DLD1 (cell line): ENCODE data around the gene PLS1.

Experiments
- in situ Hi-C: cut with HindIII; loops from 2 replicates; pipeline ENCODE4 v1.10.0; 2017; ENCODE audit warnings: low sequenced_read_pairs

PLS1 gene

DNA sequence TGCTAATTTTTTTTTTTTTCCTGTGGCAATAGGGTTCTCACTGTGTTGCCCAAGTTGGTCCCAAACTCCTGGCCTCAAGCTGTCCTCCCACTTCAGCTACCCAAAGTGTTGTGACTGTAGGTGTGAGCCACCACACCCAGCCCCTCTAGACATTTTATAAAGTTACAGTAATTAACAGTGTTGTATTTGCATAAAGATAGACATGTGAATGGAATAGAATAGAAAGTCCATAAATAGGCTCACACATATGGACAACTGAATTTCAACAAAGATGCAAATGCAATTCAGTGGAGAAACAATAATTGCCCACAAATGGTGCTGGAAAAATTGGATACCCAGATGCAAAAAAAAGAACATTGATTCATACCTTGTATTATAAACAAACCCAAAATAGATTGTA lies 39.9 kb downstream of the PLS1 start:
- in situ Hi-C loops: no loop called here

DNA sequence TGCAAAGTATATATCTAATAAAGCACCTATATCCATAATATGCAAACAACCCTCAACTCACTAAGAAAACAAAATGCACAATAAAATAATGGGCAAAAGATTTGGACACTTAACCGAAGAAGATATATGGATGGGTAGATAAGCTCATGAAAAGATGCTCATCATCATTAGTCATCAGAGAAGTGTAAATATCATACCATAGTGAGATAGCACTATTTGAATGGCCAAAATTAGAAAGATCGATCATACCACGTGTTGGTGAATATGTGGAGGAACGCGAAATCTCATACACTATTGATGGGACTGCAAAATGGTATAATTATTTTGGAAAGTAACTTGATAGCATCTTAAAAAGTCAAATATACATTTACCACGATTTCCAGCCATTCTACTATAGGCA lies 40.5 kb downstream of the PLS1 start:
- in situ Hi-C loops: no loop called here

DNA sequence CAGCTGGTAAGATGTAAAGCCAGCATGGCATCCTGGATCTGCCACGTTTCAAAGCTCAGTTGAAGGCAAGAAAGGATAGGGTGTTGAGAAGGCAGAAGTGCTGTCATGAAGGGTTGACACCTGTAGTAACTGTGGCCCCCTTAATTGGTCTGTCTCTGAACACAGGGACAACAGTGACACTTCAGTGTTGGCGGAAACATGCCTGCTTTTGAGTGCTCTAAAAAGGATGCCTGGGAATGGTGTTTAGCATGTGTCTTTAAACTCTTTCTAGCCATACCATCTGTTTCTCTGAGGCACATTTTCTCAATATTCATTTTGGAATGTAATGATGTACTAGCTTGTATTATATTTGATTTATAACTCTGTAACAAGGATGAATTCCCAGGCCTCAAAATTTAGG lies 42.1 kb downstream of the PLS1 start:
- in situ Hi-C loops: no loop called here

DNA sequence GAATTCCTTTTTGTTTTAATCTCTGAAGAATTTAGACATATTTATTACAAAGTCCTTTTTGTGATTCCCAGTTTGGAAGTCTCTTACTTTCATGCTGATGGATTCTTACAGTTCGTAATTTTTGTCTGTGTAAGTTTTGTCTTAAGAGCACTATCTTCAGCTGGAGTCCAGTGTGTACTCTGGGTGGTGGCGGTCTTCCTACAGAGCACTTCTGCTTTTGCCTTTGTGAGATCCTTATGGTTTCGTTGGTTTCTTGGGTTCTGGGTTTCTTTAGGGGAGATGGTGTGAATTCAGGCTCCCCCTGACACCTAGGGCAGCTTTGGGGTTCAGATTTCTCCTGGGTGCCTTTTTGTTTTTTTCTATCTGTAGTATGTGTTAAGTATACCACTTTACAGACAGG lies 45.3 kb downstream of the PLS1 start:
- in situ Hi-C loops: no loop called here

DNA sequence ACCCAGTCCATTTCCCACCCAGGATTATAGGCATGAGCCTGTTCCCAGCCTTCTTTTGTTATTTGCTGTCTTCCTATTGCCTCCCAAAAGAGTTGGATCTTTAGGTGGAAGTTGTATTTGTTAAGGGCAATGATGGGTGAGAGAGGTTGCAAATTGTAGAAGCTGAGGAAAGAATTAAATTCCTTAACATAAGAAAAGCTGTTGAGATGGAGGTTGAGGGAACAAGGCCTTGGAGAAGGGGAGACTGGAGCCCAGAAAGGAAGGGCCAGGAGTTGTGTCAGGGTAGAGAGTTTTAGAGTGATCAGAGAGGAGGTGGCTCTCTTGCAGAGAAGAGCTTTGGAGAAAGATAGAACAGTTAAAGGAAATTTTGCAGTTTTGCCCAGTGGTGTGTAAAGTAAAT lies 46.8 kb downstream of the PLS1 start:
- in situ Hi-C loops: no loop called here

DNA sequence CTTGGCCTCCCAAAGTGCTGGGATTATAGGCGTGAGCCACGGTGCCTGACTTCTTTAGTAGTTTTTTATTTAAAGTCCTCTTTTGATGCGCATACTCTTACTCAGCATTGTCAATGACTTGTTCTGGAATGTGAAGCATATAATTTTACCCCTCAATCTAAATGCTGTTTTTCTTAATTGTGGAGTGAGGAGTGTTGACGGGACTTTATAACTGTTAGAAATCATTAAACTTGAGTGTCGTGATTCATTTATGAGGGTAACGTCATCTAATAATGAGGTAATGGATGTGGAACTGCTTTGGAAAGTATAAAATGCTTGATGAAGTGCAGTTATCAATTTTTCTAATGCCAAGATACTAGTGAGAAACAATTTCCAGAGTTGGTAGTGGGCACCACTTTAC lies 48.3 kb downstream of the PLS1 start:
- in situ Hi-C loops: no loop called here

DNA sequence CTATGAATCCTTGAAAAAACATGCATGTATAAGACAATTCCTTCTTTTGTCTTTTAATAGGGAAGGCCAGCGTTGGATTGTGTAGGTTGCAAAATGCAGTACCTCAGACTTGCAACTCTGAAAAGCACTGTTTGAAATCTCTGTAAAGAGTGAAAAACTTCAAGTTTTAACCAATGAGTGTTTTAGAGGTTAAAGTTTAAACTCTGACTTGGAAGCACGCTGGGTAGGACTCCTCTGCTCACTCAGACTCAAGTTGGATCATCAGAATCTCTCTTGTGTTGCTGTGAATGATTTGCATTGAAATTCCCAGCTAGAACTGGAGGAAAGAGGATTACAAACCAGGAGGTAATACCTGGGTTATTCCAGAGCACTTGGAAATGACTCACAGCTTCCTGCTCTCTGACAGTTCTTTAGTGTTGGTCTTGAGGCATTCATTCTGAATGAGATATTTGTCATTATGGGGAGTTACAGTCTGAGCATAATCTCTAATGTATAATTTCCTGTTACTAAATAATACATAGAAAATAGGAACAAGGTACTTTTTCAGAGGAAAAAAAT lies 49.1 kb downstream of the PLS1 start:
- in situ Hi-C loops: no loop called here

DNA sequence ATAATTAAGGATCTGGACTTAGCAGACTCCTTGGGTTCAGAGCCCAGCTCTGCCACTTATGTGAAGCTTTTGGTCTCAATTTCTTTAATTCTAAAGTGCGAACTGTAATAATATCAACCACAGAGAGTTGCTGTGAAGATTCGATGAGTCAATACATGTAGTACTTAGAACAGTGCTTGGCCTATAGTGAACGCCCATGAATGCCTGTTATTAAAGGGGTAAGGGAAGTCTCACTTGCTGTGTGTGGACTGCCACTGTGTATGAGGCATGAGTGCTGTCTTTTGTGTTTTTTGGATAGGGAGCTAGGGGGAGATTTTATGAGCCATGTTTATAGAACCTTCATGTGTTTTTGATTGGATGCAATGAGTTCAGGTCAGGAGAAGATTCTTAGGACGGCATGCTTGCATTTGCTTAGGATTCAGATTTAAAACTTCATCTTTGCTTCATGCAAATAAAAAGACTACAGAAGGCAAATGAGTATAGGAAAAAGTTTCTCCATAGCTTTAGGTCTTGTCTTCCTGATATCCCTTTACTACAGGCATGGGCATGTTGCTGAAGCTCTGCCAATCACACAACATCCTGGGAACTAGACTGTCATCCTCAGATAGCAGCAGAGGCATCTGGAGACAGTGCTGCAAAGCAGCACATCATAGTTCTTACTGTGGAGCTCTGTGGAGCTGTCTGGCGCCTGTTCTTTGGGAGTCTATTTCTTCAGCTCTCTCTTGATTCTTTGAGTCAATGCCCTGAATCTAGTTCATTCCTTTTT lies 50.0 kb downstream of the PLS1 start:
- in situ Hi-C loops: no loop called here

DNA sequence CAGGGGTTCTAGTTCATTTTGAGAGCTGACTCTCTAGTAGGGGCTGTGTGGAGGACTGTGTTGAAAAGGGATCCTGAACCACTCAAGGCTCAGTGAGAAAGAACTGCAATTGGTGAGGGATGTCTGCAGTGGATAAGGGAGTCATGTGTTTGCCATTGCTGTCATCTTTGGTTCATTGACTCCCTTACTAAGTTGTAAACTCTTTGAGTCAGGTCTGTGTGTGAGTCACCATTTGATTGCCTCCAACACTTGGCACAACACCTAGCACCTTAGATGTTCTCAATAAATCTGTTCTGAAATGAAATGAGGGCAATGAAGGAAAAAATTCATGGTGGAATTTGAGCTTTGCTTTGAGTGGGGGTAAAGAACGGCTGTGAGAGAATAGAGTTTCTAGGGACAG lies 51.7 kb downstream of the PLS1 start:
- in situ Hi-C loops: no loop called here

DNA sequence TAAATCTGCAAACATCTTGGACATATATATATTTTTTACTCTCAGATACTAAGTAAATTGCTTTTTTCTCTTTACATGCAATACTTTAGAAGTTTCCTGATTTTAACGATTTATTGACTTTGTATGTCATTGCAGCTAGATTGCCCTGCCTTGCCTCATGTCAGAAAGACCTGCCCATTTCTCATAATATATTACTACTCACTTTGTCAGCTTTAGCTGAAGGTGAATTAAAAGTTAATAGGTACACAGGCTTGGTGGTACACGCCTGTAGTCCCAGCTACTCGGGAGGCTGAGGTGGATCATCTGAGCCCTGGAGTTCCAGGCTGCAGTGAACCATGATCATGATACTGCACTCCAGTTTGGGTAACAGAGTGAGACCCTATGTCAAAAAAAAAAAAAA lies 52.8 kb downstream of the PLS1 start:
- in situ Hi-C loops: no loop called here

DNA sequence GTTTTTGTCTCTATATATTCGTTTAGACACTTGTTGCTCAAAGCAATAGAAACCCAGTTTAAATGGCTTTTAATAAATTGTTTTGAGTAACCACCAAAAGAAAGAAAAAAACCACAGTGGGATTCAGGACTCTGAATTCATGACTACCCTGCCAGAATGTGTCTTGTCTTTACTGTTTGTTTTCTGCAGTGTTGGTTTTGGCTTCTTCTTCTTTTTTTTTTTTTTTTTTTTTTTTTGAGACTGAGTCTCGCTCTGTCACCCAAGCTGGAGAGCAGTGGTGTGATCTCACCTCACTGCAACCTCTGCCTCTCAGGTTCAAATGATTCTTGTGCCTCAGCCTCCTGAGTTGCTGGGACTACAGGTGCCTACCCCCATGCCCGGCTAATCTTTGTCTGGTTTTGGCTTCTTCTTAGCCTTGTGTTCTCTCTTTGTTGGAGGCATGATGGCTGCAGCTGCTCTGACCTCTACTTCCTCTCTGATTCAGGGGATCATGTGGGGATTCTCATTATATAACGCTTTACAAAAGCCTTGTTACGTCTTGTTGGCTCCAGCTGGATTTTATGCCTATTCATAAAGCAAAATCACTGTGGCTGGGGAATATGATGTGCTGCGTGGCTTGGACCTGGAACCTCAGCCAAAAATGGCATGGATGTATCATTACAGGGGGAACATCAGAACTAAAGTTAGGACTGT lies 54.0 kb downstream of the PLS1 start:
- in situ Hi-C loops: no loop called here

DNA sequence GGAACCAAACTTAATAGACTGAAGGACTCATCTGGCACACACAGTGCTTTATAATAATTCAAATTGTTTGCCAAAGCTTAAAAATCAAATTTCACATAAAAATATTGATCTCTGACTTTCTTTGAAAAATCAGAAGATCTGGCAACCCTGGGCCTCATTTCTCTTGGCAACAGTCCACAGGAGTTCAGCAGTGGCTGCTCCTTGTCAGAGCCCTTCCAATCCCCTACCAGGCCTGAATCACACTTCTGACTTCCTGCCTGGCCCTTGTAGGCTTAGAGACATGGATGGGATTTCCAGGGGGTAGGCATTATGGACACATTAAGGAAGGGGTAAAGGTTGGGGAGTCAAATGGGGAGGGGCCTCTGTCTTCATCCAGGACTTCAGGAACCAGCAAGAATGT lies 55.5 kb downstream of the PLS1 start:
- in situ Hi-C loops: no loop called here

DNA sequence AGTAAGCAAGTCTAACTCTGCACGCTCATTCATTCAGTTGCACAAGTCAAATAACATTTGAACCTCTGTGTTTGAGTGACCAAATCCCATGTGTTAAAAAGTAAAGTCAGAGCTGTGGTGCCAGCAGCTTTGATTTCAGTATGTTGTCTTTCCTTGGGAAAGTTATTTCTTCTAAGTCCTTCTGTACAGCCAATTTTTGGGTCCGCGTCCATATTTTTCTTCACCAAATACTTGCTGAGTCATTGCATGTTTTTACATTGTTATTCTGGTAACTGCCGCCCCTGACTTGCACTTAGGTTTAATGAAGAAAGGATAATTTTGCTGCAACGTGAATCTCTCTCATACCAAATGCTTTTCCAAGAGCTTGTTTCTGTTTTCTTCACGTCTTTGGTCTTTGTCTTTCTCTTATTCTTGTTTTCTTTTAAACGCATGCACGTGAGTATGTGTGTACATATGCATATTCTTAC lies 56.7 kb downstream of the PLS1 start:
- in situ Hi-C loops: no loop called here

DNA sequence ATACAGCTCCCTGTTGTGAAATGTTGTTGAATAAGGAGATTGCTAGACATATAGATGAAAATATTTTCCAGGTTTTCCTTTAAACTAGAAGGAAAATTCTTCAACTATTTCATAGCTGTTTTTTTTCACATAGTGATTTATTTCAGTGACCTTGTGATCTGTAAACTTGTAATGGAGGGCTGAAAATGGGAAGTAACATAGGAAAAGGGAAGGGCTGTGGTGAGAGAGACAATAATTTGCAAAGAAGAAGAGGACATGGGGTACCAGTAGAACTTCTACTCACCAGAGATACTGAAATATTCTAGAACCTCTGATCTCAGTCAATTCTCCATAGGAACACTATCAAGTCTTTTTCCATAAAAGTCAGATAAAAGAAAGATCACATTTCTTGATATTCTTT lies 60.4 kb downstream of the PLS1 start:
- in situ Hi-C loops: no loop called here

DNA sequence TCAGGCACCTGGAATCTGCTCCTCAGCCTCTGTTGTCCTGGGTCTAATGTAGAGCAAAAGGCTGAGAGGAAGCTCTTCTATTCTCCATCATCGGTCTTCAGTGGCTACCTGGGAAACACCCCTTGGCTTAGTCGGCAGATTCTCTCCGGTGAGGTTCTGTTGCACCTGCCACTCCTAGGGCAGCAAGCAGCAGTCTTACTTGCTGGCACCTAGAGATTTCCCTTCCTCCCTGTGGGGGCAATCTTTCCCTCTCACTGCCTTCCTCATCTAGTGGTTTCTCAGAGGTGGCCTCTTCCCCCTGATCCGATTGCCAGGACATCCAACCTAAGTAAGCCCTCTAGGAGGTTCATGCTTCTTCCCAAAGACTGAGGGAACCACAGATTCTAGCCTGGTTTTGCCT lies 60.8 kb downstream of the PLS1 start:
- in situ Hi-C loops: no loop called here

DNA sequence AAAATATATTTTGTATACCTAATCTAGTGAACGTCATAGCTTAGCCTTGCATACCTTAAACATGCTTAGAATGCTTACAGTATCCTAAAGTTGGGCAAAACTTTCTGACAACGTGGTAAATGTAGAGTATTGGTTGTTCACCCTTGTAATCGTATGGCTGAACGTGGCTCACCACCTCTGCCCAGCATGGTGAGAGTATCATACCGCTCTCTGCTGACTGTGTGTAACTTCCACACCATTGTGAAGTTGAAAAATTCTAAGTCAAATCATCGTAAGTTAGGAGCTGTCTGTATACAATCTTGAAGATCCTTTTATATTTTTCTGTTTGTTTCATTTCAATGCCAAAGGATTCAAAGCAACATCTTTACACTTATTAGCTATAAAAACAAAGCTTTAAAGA lies 64.2 kb downstream of the PLS1 start:
- in situ Hi-C loops: no loop called here

DNA sequence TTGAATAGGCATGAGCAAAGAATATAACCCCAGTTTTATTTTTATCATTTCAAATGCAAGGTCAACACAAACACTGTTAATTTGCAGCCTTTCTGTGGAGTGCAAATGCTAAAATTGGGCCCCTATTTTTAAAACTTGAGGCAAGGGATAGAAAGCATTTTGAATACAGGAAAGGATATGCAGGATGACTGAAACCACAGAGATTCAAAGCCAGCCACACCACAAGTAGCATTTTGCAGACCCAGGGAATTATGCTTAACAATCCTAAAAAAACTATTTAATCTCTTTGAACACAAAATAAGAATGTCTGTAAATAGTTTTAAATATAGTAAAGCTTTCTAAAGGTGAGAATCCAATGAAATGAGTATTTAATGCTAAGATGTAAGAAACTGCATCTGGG lies 64.7 kb downstream of the PLS1 start:
- in situ Hi-C loops: no loop called here

DNA sequence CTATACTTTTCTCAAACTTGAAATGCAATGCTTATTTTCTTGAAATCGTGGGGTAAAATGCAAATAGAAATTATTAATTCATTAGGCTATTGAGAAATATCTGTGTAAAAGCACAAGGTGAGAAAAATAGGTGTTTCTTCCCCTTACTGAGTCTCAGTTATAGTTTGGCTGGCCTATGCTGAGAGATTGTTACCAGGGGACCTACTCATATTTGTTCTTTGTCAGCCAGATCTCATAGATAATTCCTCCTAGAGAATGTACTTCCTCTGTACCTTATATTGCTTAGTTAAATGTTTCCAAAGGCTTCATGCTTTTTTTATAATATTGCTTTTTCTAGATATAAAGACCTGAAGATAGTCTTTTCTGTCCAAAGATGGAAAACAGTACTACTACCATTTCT lies 67.7 kb downstream of the PLS1 start:
- in situ Hi-C loops: no loop called here

DNA sequence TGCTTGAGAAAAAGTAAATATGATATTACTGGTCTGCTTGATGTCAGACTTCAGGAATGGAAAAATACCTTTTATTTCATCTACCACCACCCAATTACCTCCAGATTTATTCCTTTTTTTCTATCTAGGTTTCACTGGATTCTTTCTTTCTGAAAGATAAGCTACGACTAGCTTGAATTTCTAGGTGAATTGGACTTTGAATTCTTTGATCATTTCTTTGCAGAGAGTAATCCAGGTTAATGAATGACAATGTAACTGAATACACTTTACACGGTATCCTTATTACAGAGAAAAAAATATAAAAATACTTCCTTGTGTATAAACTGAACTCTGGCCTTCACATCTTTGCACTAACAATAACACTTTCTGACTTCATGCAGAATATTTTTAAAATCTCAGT lies 68.1 kb downstream of the PLS1 start:
- in situ Hi-C loops: no loop called here

DNA sequence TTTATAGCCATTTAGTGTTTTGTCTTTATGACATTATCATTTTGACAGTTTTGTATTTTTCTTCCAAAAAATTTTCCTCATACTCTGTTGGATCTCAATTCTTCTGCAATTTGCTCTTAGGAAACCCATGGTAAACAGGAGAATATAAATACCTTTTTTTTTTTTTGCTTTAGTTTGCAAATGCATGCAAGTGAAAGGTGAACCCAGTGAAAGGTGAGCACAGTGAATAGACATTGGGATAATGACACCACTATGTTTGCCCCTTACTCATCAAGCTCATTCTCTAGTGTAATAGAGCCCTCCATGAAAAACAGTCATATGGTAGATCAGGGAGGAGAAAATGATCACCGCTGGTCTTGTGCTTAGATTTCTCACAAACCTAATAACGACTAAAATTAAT lies 68.6 kb downstream of the PLS1 start:
- in situ Hi-C loops: no loop called here

DNA sequence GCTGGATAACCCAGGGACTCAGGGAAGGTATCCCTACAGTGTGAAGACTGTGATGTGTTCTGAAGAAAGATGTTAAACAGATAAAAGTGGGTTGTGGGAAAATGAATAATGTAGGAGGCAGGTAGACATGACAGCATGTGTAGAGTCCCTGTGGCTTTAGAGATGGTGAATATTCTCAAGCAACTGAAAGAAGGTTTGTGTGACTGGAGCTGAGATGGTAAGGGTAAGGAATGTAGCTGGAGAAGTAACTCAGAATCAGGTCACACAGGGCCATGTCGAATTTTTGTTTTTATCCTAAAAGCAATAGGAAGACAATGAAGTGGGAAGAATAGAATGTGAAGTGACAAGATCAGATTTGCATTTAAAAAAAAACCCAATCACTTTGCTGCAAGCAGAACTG lies 73.9 kb downstream of the PLS1 start:
- in situ Hi-C loops: no loop called here

DNA sequence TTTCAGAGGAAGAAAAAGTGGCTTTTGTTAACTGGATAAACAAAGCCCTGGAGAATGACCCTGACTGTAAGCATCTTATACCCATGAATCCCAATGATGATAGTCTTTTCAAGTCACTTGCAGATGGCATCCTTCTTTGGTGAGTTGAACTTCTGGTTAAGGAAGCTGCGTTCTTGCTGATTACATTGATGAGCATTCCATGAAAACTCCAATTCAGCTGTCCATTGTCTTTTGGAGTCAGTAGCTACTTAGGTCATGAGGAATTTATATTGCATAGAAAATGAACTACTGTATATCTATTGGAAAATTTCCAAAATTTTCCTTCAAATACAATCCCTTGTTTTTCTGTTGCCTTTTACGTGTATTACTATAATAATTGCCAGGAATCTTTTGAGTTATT lies 80.0 kb downstream of the PLS1 start:
- in situ Hi-C loops: no loop called here
